Kidney (tissue), 14 donors: ENCODE measurements around the gene BCAS3. TPM values are rescaled to one million over a fixed set of nuclear protein-coding genes. Genes with fewer than 3 reads are reported as not detected.

ENCODE experiments used
- DNase-seq, 5 donors: peaks; one replicate each; pipeline ENCODE4 v3.0.0-alpha.2; 2013 to 2020
- FAIRE-seq: peaks from 2 replicates; lab custom pipeline; 2012; peaks lifted over from hg19 to GRCh38; lab: Jason Lieb, UNC
- H3K27ac ChIP-seq, 2 donors: one replicate each; pipeline ENCODE4 v1.7.0; 2013; ENCODE audit warnings: low read depth in 2 of 2, low read length in 2 of 2, inconsistent platforms in 1 of 2
- H3K27me3 ChIP-seq: one replicate; pipeline ENCODE4 v1.7.1; 2013; ENCODE audit warnings: low read length, inconsistent platforms; ENCODE audit not compliant: control insufficient read depth, insufficient read depth
- H3K36me3 ChIP-seq, 3 donors: one replicate each; pipeline versions ENCODE4 v1.7.0 to v1.7.1; 2013; ENCODE audit warnings: low read length in 3 of 3, control low read depth in 1 of 3, inconsistent platforms in 1 of 3; ENCODE audit not compliant: insufficient read depth in 3 of 3, control insufficient read depth in 2 of 3
- H3K4me1 ChIP-seq, 3 donors: one replicate each; pipeline versions ENCODE4 v1.7.0 to v1.7.1; 2013; ENCODE audit warnings: low read length in 3 of 3, inconsistent platforms in 1 of 3, low read depth in 1 of 3; ENCODE audit not compliant: control insufficient read depth in 2 of 3, insufficient read depth in 2 of 3
- H3K4me3 ChIP-seq, 3 donors: one replicate each; pipeline versions ENCODE4 v1.7.0 to v1.8.1; 2013; ENCODE audit warnings: low read length in 3 of 3, control low read depth in 1 of 3, inconsistent platforms in 1 of 3
- H3K9ac ChIP-seq, 3 donors: one replicate each; pipeline versions ENCODE4 v1.7.0 to v1.7.1; 2013; ENCODE audit warnings: low read length in 3 of 3, control low read depth in 1 of 3, inconsistent platforms in 1 of 3
- H3K9me3 ChIP-seq, 3 donors: one replicate each; pipeline versions ENCODE4 v1.7.0 to v1.7.1; 2013; ENCODE audit warnings: low read length in 3 of 3, control low read depth in 1 of 3, inconsistent platforms in 1 of 3; ENCODE audit not compliant: control insufficient read depth in 2 of 3, insufficient read depth in 1 of 3
- CTCF ChIP-seq: IDR thresholded peaks from 3 replicates; pipeline ENCODE4 v1.5.1; 2012; ENCODE audit warnings: mild to moderate bottlenecking, moderate library complexity, borderline replicate concordance; ENCODE audit not compliant: insufficient read depth; ENCODE audit errors: extremely low read depth
- intact Hi-C: fragments of 100-400 bp; cut with DNase I; formaldehyde crosslinking; loops from one replicate; pipeline ENCODE4 v1.11.1; 2022
- polyA plus RNA-seq: library from polyadenylated mRNA; stranded (reverse); fragments of 350-450 nt; fragmentation: Illumina TruSeq; extraction: RNeasy Lipid Tissue Mini Kit (QIAGEN cat#74804); gene quantifications from one replicate; pipeline ENCODE4 v1.2.3, GENCODE V29; 2014; ENCODE audit warnings: low read depth, low replicate concordance; ENCODE audit not compliant: insufficient read depth
- total RNA-seq: library from RNA; stranded (reverse); fragmentation: NEBNext Ultra II Directional; extraction: Animal tissue kit (Norgen Biotek cat#: 25700); gene quantifications from one replicate; pipeline ENCODE4 v1.2.1, GENCODE V29; 2021
- donor health status: control.
- donor health status: control.
- donor health status: control.
- donor health status: control.
- donor health status: control.
- donor health status: DM: yes; HTN: yes; CAD: no.
- donor health status: Normal renal cell carcinoma (clear cell type).

The BCAS3 gene
- total and polyA plus RNA-seq, 2 donors from 2014 or later, result 18.3 to 44.1 TPM

- Histone ChIP-seq H3K27me3 (no peaks in the 10 kb centered on the region), H3K9ac (no peak overlapping the region), H3K4me1 (peaks cover 0 to 11% (median 2%) of the 10 kb centered on the region in 3 donors), H3K9me3 (no peaks in the 10 kb centered on the region), H3K36me3 (no peaks in the 10 kb centered on the region), H3K4me3 (no peak overlapping the region), H3K27ac (no peak overlapping the region)
- no peak for FAIRE-seq
- TF ChIP-seq CTCF, result no peak
- intact Hi-C loops, result no loop called here
- no peak for DNase-seq
These were observed 647.3 kb downstream of the BCAS3 start for GRCh38 chr17:61324950-61325349.

GRCh38 chr17:61325382-61326073 is 647.9 kb downstream of the BCAS3 start:
- FAIRE-seq, result no peak
- intact Hi-C loops, result no loop called here

GRCh38 chr17:61326330-61326729 is 648.7 kb downstream of the BCAS3 start:
- no peak overlapping the region for H3K27ac ChIP-seq
- H3K9ac ChIP-seq, result no peak overlapping the region
- intact Hi-C loops, result no loop called here
- TF ChIP-seq CTCF, result no peak
- H3K9me3 ChIP-seq, result no peaks in the 10 kb centered on the region
- H3K27me3 ChIP-seq, result no peaks in the 10 kb centered on the region
- DNase-seq (no peak), FAIRE-seq (no peak)
- H3K4me3 ChIP-seq, result no peak overlapping the region
- H3K4me1 ChIP-seq, result peaks cover 0 to 13% (median 2%) of the 10 kb centered on the region in 3 donors
- no peaks in the 10 kb centered on the region for H3K36me3 ChIP-seq

More at GRCh38 chr17:61325382-61326073, 647.9 kb downstream of the BCAS3 start:
- no peak for TF ChIP-seq CTCF
- Histone ChIP-seq H3K4me3 (no peak overlapping the region), H3K9me3 (no peaks in the 10 kb centered on the region), H3K9ac (no peak overlapping the region), H3K4me1 (peaks cover 0 to 11% (median 2%) of the 10 kb centered on the region in 3 donors), H3K27ac (no peak overlapping the region), H3K36me3 (no peaks in the 10 kb centered on the region), H3K27me3 (no peaks in the 10 kb centered on the region)
- peak in 1 of 5 donors; percentile 70 for DNase-seq
